Pancreas (tissue), 10 donors: ENCODE results near the gene NXPE2. TPM values are rescaled to one million over a fixed set of nuclear protein-coding genes. Genes with fewer than 3 reads are reported as not detected.

ENCODE experiments used
- ATAC-seq, 4 donors: fragments of 200-7000 bp; cut with Tn5 transposase; one replicate each; pipeline versions ENCODE4 v1.8.0 to v1.9.1; 2020; ENCODE audit warnings: mild to moderate bottlenecking in 4 of 4, moderate library complexity in 4 of 4
- DNase-seq, 6 donors: peaks; one replicate each; pipeline ENCODE4 v3.0.0-alpha.2; 2020
- FAIRE-seq: peaks from 2 replicates; lab custom pipeline; 2012; peaks lifted over from hg19 to GRCh38; lab: Jason Lieb, UNC
- H3K27ac ChIP-seq, 4 donors: fragments of 200-600 bp; sonication (generic); 1 replicate in 3 of 4; 2 replicates in 1 of 4; pipeline versions ENCODE4 v1.5.0 to v1.8.0; 2020
- H3K27me3 ChIP-seq, 4 donors: fragments of 200-600 bp; one replicate each; pipeline ENCODE4 v1.8.0; 2021
- H3K36me3 ChIP-seq, 3 donors: fragments of 200-600 bp; sonication (generic) in 1 of 3; one replicate each; pipeline versions ENCODE4 v1.5.0 to v1.8.0; 2020 to 2021
- H3K4me1 ChIP-seq, 3 donors: fragments of 200-600 bp; one replicate each; pipeline ENCODE4 v1.8.0; 2021
- H3K4me3 ChIP-seq, 4 donors: fragments of 200-600 bp; sonication (generic) in 2 of 4; one replicate each; pipeline versions ENCODE4 v1.5.0 to v1.8.0; 2020 to 2021
- H3K9me3 ChIP-seq, 4 donors: fragments of 200-600 bp; one replicate each; pipeline ENCODE4 v1.8.0; 2021
- WGBS, 2 donors: extraction: QIAGEN DNeasy Blood & Tissue Kit; methylation state at CpG; one replicate each; pipeline ENCODE4 v1.1.7; 2013; 5-methylcytosine and 5-hydroxymethylcytosine counted together
- intact Hi-C, 3 donors: fragments of 100-400 bp; cut with DNase I; formaldehyde crosslinking; loops; one replicate each; pipeline versions ENCODE4 v1.11.1 to v1.14.2; 2022
- polyA plus RNA-seq, 2 donors: library from polyadenylated mRNA; stranded (reverse); fragments of 200-250 nt; gene quantifications; one replicate each; pipeline ENCODE4 v1.2.3, GENCODE V29; 2013
- total RNA-seq, 6 donors: library from RNA; stranded (reverse); fragmentation: NEBNext Ultra II Directional in 4 of 6; extraction: Animal tissue kit (Norgen Biotek cat#: 25700) in 4 of 6; gene quantifications; one replicate each; pipeline versions ENCODE4 v1.2.1 to v1.2.4, GENCODE V29; 2021 to 2023
- TF ChIP-seq, protein P1 (sequence below), 4 donors: fragments of 200-600 bp; sonication (generic) in 3 of 4; IDR thresholded peaks; one replicate each; pipeline versions ENCODE4 v1.5.0 to v1.8.0; 2021; ENCODE audit warnings: antibody characterized with exemption in 4 of 4
- donor health status: healthy with polysubstance abuse.
- donor health status: DM: no; HTN: no; CAD: no; lungs with moderate emphysema.
- donor health status: DM: no; HTN: no; CAD: no.
- donor health status: control.
- donor health status: control.
- donor health status: Bipolar disorder and iron deficiency.
- donor health status: DM: yes; HTN: yes; CAD: no.
- donor health status: DM: no; HTN: no; CAD: no.
- donor health status: DM: no; HTN: no; CAD: no.
- donor health status: DM: yes; HTN: yes; CAD: no.

NXPE2 gene
- total and polyA plus RNA-seq, 8 donors = not detected

DNA sequence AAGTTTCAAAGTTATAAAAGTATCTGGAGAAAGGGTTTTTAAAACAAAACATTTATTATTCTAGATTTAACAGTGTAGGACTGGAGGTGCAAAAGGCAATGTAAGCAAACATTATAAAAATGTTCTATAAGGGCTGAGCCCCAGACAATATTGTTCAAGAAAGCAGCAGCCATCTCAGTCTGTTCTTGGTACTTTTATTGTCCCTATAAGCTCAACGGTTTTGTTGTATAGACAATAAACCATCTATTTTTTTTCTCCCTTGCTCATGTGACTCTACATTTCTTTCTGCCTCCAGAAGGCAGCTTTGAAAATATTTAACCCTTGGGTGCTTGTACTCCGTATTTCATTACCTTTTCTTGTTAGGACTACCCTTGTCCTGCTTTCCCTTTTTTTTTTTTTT lies 25.2 kb upstream of the NXPE2 start:
- H3K9me3 ChIP-seq = no peaks in the 10 kb centered on the region
- H3K4me1 ChIP-seq = no peaks in the 10 kb centered on the region
- TF ChIP-seq, protein P1, sequence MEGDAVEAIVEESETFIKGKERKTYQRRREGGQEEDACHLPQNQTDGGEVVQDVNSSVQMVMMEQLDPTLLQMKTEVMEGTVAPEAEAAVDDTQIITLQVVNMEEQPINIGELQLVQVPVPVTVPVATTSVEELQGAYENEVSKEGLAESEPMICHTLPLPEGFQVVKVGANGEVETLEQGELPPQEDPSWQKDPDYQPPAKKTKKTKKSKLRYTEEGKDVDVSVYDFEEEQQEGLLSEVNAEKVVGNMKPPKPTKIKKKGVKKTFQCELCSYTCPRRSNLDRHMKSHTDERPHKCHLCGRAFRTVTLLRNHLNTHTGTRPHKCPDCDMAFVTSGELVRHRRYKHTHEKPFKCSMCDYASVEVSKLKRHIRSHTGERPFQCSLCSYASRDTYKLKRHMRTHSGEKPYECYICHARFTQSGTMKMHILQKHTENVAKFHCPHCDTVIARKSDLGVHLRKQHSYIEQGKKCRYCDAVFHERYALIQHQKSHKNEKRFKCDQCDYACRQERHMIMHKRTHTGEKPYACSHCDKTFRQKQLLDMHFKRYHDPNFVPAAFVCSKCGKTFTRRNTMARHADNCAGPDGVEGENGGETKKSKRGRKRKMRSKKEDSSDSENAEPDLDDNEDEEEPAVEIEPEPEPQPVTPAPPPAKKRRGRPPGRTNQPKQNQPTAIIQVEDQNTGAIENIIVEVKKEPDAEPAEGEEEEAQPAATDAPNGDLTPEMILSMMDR (IDR thresholded peaks at IDR 0.05) = no peak
- 27 to 30% methylated on average over 2 of the region's 2 CpGs for WGBS, 2 donors
- no peak overlapping the region for H3K27ac ChIP-seq
- no peak for FAIRE-seq
- ATAC-seq = no peak
- H3K4me3 ChIP-seq = no peak overlapping the region
- H3K27me3 ChIP-seq = no peaks in the 10 kb centered on the region
- intact Hi-C loops = no loop called here
- DNase-seq = no peak
- H3K36me3 ChIP-seq = no peaks in the 10 kb centered on the region

DNA sequence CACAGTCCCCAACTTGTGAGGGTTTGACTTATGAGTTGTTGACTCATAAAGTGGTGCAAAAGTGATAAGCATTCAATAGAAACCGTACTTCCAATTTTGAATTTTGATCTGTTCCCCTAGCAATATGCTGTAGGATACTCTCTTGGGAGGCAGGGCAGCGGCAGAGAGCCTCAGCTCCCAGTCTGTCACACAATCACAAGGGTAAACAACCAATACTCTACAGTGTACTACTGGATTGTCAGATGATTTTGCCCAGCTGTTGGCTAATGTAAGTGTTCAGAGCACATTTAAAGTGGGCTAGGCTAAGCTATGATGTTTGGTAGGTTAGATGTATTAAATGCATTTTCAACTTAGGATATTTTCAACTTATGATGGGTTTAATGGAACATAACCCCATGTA lies 13.7 kb upstream of the NXPE2 start:
- no peak for FAIRE-seq
- 47 to 58% methylated on average over 2 of the region's 2 CpGs for WGBS, 2 donors
- ATAC-seq = no peak
- intact Hi-C loops = no loop called here
- TF ChIP-seq, protein P1 (IDR thresholded peaks at IDR 0.05) = no peak
- no peak for DNase-seq
- H3K27ac ChIP-seq = no peak overlapping the region
- no peaks in the 10 kb centered on the region for H3K36me3 ChIP-seq
- H3K9me3 ChIP-seq = no peaks in the 10 kb centered on the region
- H3K4me3 ChIP-seq = no peak overlapping the region
- no peaks in the 10 kb centered on the region for H3K27me3 ChIP-seq
- H3K4me1 ChIP-seq = no peaks in the 10 kb centered on the region

DNA sequence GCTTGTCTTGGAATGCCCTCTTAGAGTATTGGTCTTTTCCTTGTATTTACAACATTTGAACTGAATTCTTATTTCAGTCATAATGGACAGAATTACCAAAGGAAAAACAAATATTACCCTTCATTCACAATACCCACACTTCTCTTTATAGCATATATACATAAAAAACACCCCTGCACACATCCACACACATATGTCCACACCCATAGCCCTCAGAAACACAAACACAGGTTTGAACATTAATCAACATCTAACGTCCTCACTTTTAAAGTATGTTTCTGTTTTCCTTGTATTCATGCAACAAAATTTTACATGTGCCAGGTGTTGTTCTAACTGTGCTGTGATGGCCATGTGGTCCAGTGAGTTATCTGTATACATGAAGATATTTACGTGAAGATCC lies 11.6 kb upstream of the NXPE2 start:
- WGBS, 2 donors = 30 to 43% methylated on average over 2 of the region's 2 CpGs
- ATAC-seq (no peak), FAIRE-seq (no peak)

DNA sequence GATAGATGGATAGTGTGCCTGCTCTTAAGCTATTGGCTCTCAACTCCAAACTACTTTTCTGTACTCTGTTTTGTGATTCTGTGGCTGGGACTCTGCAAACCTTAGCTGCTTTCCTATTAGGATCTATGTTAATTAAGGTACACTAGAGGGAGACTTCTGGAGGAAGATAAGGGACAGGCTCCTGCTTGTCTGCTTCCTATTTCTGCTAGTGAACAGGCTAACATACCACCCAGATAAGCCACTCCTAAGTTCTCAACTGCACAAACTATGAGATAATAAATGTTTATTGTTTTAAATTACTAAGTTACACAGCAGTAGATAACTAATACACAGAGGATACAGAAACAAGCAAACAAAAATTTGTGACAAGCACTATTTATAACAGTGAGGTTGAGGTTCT lies 10.2 kb upstream of the NXPE2 start:
- FAIRE-seq = no peak

More for the DNA sequence above, 11.6 kb upstream of the NXPE2 start:
- Histone ChIP-seq H3K4me1 (no peaks in the 10 kb centered on the region), H3K4me3 (no peak overlapping the region), H3K9me3 (no peaks in the 10 kb centered on the region), H3K27me3 (no peaks in the 10 kb centered on the region), H3K27ac (no peak overlapping the region), H3K36me3 (no peaks in the 10 kb centered on the region)
- intact Hi-C loops = no loop called here
- no peak for DNase-seq
- TF ChIP-seq, protein P1 (IDR thresholded peaks at IDR 0.05) = no peak

GRCh38 chr11:114673661-114674060 lies 4.7 kb upstream of the NXPE2 start:
- H3K36me3 ChIP-seq = no peaks in the 10 kb centered on the region
- no peak overlapping the region for H3K4me3 ChIP-seq
- H3K27ac ChIP-seq = no peak overlapping the region
- no peak for DNase-seq
- no peak for ATAC-seq
- intact Hi-C loops = no loop called here
- H3K27me3 ChIP-seq = no peaks in the 10 kb centered on the region
- no peaks in the 10 kb centered on the region for H3K4me1 ChIP-seq
- TF ChIP-seq, protein P1 (IDR thresholded peaks at IDR 0.05) = no peak
- no peak for FAIRE-seq
- no peaks in the 10 kb centered on the region for H3K9me3 ChIP-seq

More for the DNA sequence above, 10.2 kb upstream of the NXPE2 start:
- no peak overlapping the region for H3K4me3 ChIP-seq
- ATAC-seq (no peak), DNase-seq (no peak)
- H3K4me1 ChIP-seq = no peaks in the 10 kb centered on the region
- intact Hi-C loops = no loop called here
- TF ChIP-seq, protein P1 (IDR thresholded peaks at IDR 0.05) = no peak
- no peaks in the 10 kb centered on the region for H3K36me3 ChIP-seq
- no peaks in the 10 kb centered on the region for H3K9me3 ChIP-seq
- no peaks in the 10 kb centered on the region for H3K27me3 ChIP-seq
- H3K27ac ChIP-seq = no peak overlapping the region
